ENCODE data around the gene KCNQ1.

Gene KCNQ1

DNA sequence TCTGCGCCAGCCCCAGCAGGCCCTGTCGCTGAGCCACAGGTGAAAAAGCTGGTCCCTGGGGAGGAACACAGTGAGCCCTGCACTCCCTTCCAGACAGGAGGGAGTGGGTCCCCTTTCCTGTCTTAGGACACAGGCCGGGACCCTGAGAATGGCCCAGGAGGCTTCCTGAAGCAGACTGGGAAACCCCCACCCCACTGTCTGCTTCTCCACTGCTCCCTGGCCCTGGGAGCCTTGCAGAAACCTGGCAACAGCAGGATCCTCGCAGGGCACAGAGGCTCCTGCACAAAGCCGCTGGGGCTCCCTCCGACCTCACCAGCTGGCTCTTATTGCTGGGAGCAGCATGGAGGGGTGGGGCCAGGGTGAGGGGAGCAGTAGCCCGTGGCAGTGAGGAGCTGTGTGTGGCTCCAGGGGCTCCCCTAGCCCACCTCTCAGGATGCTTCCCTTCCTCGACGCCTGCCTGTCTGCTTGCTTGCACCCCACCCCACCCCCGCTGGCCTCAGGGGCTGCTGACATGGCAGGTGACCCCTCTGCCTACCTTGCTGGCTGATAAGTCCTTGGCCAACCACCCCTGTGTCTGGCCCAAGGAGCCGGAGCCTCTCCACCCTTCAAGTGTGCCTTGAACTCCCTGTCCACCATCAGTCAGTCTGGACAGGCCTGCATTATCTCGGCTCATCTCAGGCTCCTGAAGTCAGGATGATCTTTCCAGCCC lies 327.1 kb downstream of the KCNQ1 start:
- peak in 2 of 3 experiments; percentile 53 to 71 for DNase-seq

DNA sequence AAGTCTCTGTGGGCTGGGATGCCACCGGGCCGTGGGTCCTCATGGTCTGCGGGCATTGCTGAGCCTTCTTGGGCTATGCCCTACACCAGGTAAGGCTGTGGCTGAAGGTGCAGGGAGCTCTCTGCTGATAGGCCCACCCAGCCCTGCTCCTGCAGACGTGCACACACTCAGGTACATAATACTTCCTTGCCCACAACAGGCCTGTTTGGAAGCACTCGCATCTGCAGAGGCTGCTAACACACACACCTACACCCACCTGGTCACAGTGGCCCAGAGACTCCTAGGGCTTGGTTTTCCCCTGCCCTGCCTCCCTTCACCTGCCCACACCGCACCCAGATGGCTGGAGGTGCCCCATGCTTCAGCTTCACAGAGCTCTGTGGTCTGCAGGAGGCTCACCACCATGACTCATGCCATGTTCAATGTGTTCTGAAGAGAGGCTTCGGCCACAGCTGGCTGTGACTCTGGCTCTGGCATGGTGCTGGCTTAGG lies 327.8 kb downstream of the KCNQ1 start:
- no peak for DNase-seq

DNA sequence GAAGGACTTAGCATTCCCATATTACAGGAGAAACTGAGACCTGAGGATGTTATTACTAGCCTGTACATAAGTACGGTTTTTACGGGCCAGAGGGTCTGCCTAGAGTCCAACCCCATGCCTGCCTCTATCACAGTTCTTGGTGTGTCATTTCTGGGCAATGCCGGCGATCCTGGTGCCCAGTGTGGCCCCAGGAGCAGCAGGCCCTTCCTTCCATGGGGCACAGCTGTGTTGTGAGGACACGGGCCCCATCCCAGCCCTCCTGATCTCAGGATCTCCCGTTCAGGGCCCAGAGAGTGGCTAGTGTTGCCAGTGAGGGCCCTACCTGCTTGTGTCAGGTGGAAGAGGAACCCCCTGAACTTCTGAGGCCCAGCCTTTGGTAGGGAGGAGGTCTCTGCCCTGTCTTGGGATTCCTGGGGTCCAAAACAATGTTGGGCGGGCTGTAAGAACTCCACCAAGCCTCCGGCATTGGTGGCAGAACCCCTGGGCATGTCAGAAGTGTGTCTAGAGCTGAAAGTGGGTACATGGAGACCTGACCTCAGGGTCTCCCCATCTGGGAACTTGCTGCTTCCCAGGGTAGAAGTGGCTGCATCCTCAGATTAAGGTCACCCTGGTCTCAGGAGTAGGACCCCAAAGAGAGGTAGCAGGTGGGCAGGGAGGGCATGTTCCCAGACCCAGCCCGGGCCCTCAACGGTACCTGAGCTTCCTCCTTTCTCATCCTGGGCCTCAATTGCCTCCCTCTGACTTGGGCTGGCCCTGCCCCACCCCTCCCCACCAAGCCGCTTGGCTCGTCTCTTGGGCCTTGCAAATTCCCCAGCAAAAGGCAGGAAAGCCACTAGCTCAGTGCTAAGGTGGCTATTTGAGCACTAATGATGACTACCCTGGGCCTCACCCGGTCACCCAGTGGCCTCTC lies 329.6 kb downstream of the KCNQ1 start:
- DNase-seq = no peak

DNA sequence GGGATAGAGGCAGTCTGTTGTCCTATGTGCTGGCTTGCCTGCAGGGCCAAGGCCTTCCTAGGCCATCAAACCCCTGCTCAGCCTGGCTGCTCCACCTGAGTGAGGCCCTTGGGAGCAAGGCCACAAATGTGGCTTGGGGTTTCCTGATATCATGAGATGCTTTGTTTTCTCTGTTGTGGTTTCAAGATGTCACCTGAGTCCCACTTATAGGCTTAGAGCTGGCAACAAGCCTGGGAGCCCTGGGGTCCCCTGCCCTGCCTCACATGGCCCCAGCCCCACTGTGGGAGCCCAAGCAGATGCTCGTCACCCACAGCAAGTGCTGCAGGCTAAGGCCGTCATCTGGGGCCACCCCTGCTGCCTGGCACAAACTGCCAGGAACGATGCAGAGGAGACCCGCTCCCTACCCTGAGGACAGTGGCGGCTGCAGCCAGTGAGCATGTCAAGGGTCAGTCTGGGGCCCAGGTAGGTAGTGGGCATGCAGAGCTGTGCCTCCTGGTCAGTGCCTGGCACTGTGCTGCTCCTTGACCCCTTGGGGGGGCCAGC lies 330.3 kb downstream of the KCNQ1 start:
- no peak for DNase-seq

DNA sequence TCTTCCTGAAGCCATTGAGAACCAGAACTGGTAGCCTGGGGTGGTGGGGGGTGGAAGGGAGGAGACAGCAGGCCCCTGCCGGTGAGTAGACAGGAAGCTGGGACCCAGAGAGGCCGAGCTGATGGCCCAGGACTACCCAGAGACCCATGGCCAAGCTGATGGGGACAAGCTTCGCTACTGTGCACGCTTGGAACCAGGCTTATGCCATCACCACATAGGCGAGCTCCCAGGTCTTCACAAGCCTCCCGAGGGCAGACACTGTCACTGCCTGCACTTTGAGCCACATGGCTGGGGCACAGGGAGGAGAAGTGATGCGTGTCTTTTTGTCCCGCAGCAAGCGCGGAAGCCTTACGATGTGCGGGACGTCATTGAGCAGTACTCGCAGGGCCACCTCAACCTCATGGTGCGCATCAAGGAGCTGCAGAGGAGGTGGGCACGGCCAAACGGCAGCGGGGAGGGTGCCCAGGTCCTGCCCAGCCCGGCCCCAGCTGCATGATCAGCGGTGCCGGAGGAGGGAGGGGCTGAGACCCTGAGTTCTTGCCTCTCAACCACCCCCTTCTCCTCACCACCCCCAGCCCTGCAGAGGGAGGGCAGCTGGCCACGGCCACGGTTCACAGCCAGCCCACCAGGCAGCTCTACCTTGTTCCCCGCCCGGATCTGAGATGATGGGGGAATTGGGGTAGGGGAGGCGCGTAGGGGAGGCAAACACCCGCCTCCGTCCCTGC lies 331.0 kb downstream of the KCNQ1 start:
- no peak for DNase-seq

DNA sequence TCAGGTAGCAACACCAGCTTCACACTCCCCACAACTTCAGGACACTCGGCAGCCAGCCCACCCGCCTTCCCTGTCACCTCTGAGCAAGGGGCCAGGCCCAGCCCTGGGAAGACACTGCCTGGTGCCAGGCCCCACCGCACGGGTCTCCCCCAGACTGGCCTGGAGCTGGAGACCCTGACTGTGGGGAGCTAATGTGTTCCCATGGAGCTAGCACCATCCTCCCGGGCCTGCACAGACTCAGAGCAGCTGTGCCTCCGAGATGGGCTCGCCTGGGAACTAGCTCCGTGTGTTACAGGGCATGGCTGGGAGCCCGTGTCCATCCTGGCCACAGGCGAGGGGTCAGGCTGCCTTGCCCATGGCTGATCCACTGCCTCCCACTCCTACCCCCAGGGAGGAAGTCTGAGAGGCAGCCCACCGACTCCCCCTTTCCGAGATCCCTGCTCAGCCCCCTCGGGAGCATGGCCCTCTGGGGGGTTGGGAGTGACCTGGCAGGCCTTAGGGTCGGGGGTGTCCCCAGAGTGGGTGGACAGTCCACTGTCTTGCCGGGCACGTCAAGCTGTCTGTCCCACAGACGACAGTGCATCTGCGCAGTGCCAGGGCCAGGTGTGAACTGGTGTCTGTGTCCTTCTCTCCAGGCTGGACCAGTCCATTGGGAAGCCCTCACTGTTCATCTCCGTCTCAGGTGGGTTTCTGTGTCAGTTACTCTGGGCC lies 331.7 kb downstream of the KCNQ1 start:
- DNase-seq = no peak

DNA sequence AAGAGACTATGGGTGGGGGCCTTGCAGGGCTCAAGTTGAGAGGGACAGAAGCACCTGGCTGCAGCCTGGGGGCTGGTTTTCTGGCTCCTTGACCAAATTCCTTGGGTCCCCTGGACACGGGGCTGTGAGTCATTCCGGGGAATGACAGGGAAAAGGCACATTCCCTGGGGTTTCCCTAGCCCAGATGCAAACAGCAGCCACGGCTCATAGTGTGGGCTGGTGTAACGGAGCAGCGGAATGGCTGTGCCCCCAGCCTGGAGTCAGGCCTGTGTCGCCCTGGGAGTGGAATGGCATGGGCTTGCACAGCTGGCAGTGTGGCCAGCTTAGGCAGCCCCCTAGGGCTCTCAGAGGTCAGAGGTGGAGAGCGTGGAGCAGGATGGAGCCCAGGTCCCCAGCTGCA lies 332.6 kb downstream of the KCNQ1 start:
- no peak for DNase-seq

DNA sequence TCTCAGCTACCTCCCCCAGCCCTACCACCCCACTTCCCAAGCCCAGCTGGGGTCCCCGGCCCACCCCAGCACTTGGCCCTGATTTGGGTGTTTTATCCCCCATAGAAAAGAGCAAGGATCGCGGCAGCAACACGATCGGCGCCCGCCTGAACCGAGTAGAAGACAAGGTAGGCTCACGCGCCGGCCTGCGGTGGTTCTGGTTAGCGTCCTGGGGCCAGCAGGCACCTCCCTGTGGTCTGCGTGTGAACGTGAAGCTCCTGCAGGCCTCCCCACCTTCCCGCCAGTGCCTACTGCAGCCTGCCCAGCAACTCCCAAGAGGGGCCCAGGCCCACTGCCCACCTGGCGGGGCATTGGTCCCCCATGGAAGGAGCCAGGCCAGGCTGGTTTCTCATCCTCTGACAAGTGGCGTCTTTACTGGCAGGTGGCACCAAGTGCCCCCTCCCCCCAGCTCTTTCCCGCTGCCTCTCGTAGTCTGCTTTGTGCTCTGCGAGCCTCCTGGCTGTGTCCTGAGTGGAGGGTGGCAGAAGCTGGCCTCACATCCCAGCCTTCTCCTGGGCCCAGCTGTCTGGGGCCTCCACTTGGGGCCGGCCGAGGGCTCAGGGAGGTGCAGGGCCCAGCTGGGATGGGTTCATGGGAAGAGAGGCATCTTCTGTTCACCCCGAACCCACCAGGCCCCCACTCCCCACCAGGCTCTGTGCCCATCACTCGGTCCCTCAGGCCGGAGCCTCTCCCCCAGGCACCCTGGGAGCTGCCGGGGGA lies 333.2 kb downstream of the KCNQ1 start:
- peak in 2 of 3 experiments; percentile 68 to 86 for DNase-seq

DNA sequence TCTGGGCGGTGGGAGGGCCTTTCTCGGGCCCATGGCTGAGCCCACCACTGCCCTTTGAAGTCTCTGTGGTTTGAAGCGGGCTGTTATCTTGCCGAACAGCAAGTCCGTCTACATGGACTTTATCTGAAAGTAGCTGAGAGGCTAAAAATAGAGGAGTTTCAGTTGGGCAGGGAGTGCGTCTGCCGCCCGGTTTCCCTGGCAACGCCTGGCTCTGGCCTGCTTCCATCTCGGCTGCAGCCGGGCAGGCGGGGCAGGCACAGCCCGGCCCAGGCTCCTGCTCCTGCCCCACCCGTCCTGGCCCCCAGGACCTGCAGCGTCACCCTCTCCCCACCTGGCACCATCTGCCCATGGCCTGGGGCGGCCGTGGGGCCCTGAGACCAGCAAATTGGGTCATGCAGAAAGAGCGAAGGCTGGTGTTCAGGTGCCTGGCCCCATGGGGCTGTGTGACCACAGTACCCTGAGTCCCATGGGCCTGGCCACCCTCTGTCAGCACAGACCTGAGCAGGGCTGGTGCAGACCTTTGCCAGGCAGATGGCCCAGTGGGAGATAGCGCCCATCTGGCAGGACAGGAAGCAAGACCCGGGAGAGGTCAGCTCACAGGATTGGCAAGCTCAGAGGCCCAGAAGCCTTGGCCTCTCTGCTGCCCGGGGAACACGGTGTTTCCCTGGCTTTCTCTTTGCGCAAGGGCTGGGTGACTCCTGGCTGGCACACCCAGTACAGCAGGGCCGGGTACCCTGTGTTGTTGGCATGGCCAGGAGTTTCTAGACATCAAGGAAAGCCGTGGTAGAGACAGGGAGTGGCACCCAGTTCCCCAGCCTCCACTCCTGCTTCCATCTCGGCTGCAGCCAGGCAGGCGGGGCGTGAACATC lies 334.1 kb downstream of the KCNQ1 start:
- peak in 2 of 3 experiments; percentile 73 to 85 for DNase-seq

DNA sequence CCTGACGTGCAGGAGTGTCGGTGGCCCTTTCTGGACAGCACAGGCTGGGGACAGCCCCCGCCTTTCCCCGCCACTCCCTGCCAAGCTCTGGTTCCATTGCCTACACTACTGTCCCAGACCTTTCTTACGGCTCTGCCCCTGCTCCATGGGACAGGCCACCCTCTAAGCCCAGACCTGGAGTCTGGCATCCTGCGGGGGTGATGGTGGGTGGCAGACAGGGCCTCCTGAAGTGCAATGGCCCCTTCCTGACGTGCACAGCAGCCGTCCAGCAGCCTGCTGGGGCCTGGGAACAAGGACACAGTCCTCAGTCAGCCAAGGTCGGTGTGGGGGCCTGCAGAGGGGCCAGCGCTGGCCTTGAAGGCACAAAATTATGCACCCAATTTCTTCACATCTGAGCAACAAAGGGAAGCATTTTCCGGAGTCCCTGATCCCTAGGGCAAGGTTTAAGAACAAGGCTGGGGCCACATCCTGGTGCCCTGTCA lies 334.7 kb downstream of the KCNQ1 start:
- DNase-seq = no peak

DNA sequence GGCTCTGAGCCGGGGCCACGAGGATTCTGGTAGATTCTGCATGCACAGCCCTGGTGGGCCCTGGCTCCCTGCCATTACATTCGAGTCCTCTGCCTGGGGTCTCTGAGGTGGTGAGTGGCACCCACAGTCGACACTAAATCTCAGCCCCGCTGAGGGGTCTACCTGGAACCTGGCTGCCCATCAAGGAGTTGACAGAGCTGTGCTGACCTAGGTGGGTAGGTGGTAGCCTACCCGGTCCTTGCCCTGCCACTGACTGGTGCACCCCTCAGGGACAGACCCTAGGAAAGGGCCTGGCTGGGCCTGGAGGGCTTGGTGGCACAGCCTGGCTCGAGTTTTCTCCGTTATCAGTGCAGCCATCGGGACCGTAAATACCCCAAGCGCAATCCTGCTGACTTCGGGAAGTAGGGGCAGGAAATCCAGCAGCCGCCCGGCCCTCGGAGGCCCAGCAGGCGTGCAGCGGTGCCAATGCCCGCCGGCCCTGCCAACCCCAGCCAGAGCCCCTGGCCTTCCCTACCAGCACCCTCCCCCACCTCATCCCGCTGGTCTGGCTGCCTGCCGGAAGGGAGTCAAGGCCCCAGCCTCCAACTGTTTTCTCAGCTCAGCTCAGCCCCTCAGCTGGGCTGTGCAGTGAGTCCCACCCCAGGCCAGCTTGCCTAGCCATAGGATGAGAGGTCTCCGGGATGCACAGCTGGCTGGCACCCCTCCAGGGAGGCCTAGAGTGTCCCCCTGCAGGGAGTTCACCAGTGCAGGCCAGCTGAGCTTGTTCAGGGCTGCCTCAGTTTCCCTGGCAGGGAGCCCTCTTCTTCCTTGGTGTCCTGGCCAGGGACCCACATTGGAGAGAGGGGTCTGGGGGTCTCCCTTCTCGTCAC lies 335.4 kb downstream of the KCNQ1 start:
- DNase-seq = no peak

DNA sequence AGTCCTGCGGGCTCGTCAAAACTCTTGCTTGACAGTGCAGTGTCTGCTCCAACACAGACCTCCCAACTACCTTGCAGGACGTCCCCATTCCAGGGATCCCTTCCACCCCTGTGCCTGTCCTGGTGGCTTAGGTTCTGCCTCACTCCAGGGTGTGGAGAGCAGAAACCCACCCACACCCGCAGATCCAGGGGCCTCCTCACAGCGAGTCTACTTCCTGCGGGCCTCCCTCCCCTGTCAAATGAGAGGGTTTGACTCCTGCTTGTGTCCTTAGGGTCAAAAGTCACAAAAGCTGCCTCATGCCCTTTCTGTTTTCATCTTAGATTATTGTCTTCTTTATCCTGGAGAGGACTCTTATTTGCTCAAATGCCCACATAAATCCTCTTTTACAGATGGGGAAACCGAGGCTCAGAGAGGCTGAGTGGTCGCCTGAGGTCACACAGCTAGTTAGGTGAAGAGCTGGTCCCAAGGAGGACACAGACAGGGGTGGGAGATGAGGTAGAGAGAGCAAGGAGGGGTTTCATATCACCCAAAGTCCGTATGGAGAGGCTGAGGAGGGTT lies 336.1 kb downstream of the KCNQ1 start:
- DNase-seq = no peak

DNA sequence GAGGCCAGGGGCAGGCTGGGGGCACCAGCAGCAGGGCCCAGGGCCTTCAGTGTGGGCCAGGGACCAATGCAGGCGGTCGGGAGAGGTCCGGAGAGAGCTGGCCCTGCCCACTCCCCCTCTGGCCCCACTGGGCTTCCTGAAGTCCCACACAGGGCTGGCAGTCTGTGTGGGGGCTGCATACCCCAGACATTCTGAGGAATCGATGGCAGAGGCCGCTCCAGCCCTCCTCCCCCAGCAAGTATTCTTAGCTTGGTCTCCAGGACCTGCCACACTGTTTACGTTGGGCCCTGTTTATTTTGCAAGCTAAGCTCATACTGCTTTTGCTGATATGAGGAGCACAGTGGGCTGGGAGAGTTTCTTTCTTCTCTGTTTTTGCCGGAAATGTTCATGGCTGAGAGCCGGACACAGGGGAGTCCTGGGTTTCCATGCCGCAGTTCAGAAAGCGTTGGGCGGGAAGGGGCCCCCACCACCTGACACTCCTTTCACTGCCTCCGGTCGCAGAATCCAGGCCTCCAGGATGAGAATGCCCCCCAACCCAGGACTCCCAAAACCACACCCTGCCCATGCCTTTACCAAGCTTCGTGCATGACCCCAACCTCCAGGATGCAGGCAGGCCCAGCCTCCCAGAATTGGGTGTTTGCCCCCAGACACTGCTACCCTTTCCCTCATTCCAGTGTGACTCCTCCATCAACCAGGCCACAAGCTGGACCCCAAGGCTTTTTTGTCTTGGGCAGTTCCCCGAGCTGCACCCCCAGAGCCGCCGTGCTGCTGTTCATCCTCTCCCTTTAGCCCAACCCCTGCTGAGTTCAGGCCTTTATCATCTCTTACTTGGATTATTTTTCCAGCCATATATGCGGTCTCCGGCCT lies 336.8 kb downstream of the KCNQ1 start:
- DNase-seq = no peak

DNA sequence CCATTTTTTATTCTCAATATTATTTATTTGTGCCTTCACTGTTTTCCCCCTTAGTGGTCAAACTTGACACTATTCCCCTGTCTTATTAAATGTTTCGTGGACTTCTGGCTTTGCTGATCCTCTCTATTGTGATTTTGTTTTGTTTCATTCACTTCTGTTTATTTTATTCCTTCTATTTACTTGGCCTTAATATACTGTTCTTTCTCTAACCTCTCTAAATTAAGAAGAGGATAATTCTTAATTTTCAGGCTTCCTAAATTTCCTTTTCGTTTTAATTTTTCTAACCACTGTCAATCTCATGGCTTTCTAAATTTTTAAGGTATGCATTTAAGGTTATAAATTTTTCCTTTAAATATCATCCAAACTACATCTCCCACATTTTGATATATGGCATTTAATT lies 338.0 kb downstream of the KCNQ1 start:
- no peak for DNase-seq

DNA sequence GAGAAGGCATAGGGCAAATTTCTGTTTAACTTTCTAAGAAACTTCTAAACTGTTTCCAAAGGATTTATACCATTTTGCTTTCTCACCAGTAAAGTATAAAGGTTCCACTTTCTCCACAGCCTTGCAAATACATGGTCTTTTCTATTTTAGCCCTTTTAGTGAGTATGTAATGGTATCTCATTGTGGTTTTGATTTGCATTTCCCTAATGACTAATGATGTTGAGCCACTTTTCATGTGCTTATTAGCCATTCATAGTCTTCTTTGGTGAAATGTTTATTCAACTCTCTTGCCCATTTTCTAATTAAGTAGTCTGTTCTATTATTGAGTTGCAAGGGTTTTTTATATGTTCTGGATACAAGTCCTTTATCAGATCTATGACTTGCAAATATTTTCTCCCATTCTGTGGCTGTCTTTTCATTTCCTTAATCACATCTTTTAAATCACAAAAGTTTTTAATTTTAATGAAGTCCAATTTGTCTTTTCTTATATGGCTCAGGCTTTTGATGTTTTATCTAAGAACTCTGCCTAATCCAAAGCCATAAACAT lies 338.8 kb downstream of the KCNQ1 start:
- no peak for DNase-seq

DNA sequence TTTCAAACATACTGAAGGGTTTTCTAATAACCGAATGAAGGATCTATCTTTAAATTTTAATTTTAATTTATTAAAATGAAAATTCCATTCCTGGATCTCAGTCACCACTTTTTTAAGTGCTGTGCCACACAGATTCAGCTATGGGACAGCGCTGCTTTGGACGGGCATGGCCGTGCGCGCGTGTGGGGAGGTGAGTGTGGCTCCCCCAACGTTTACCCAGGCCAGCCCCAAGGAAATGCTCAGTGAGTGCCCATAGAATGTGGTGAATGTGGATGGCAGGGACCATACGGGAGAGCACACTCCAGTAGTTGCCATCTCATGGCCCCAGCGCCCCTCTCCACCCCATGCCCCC lies 343.0 kb downstream of the KCNQ1 start:
- no peak for DNase-seq

DNA sequence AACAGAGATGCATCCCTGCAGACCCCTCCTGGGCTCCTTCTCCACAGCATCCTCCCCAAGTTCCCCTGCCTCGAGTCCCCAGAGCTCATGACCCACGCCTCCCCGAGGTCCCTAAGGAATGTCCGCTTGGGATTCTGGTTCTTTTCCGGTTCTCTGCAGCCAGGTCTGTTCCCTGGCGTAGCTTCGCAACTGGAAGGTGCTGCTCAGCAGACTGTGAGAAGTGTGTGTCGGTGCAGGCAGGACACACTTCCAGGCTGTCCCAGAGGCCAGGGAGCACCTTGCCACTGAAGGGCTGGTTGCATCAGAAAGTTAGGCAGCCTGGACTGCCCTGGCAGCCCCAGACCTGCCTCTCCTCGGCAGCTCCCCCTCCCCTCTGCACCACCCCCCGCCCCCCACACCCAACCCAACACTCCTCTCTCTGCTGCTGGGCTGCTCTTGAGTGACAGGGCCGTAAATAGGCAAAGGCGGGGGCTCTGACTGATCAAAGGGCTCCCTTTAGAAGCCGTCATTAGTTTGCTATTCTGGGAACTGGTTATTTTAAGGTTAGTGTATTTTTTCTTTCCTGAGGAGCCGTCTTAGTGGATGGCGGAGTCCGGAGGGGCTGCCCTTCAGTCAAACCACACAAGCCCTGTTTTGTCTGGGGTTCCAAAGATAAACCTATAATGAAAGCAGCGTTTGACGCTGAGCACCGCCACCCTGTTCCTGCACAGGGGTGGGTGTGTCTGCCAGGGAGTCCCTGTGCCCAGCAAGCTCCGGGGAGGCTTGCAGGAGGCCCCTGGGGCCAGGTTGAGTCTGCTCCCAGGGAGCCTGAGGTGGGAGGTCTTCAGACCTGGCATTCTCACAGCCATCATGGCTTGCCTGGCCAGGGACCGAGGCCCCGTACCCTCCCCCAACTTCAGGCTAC lies 343.6 kb downstream of the KCNQ1 start:
- no peak for DNase-seq
